Lower leg skin (tissue), 4 donors: ENCODE results near the gene ARHGAP29. TPM values are rescaled to one million over a fixed set of nuclear protein-coding genes. Genes with fewer than 3 reads are reported as not detected.

Experiments used
- DNase-seq, 2 donors: peaks; one replicate each; pipeline ENCODE4 v3.0.0-alpha.2; 2019; ENCODE audit warnings: low spot score in 2 of 2
- H3K4me3 ChIP-seq: fragments of 200-600 bp; sonication (generic); 2 replicates; pipeline ENCODE4 v1.5.1; 2017; ENCODE audit warnings: mild to moderate bottlenecking, low read depth; ENCODE audit not compliant: poor library complexity, severe bottlenecking
- CTCF ChIP-seq, 3 donors: fragments of 450-650 bp; IDR thresholded peaks; one replicate each; pipeline ENCODE4 v1.5.1; 2016; ENCODE audit warnings: antibody characterized with exemption in 3 of 3, mild to moderate bottlenecking in 3 of 3, moderate library complexity in 2 of 3
- POLR2A ChIP-seq, 2 donors: fragments of 450-650 bp; IDR thresholded peaks; one replicate each; pipeline ENCODE4 v1.6.1; 2016 to 2017; ENCODE audit warnings: antibody characterized with exemption in 2 of 2, mild to moderate bottlenecking in 1 of 2, moderate library complexity in 1 of 2
- WGBS, 2 donors: methylation state at CpG; one replicate each; pipeline ENCODE4 v1.1.5; 2018; 5-methylcytosine and 5-hydroxymethylcytosine counted together
- intact Hi-C: fragments of 100-400 bp; cut with DNase I; formaldehyde crosslinking; loops from one replicate; pipeline ENCODE4 v1.15.0; 2023; ENCODE audit warnings: low total_unique reads
- total RNA-seq, 4 donors: library from RNA; depleted of rRNA; stranded (reverse); fragments of >200 nt; gene quantifications; one replicate each; pipeline ENCODE4 v1.1.0, GENCODE V29; 2016

ARHGAP29 gene
- total RNA-seq, 4 donors from 2014 or later, result 30.1 to 49.5 (median 33.9) TPM

GRCh38 chr1:94236630-94237290 lies 624 bp downstream of the ARHGAP29 start:
- intact Hi-C loops, result loop anchor here (5.0 kb wide), 1 partner anchor 101 kb away; no protein-coding TSS in a partner anchor
- WGBS, 2 donors, result 1% methylated on average over 37 to 39 of the region's 39 CpGs
- no peak for TF ChIP-seq CTCF (IDR thresholded peaks at IDR 0.05)
- no peak for TF ChIP-seq POLR2A (IDR thresholded peaks at IDR 0.05)
- peak overlapping the region; percentile 74 for H3K4me3 ChIP-seq
- DNase-seq, result no peak

GRCh38 chr1:94236013-94236491 lies 1.3 kb downstream of the ARHGAP29 start:
- WGBS, 2 donors, result 2% methylated on average over 6 of the region's 6 CpGs
- DNase-seq, result no peak
- TF ChIP-seq POLR2A (IDR thresholded peaks at IDR 0.05), result no peak
- no peak for TF ChIP-seq CTCF (IDR thresholded peaks at IDR 0.05)
- intact Hi-C loops, result loop anchor here (5.0 kb wide), 1 partner anchor 101 kb away; no protein-coding TSS in a partner anchor
- H3K4me3 ChIP-seq, result no peak overlapping the region

- H3K4me3 ChIP-seq, result no peak overlapping the region
- WGBS, 2 donors, result 11 to 31% methylated on average over 9 of the region's 9 CpGs
- TF ChIP-seq POLR2A (IDR thresholded peaks at IDR 0.05) (no peak), CTCF (IDR thresholded peaks at IDR 0.05) (no peak)
- intact Hi-C loops, result loop anchor here (5.0 kb wide), 1 partner anchor 102 kb away; no protein-coding TSS in a partner anchor
- no peak for DNase-seq
Observed at GRCh38 chr1:94235189-94236012, 2.0 kb downstream of the ARHGAP29 start.

GRCh38 chr1:94234615-94235014 lies 2.8 kb downstream of the ARHGAP29 start:
- no peak for TF ChIP-seq CTCF (IDR thresholded peaks at IDR 0.05)
- no peak for TF ChIP-seq POLR2A (IDR thresholded peaks at IDR 0.05)
- no peak overlapping the region for H3K4me3 ChIP-seq
- WGBS, 2 donors, result 38 to 57% methylated on average over 1 of the region's 1 CpG

GRCh38 chr1:94231746-94232145 lies 5.6 kb downstream of the ARHGAP29 start:
- H3K4me3 ChIP-seq, result no peak overlapping the region
- WGBS, 2 donors, result 78 to 81% methylated on average over 1 of the region's 1 CpG
- intact Hi-C loops, result no loop called here
- no peak for DNase-seq
- no peak for TF ChIP-seq POLR2A (IDR thresholded peaks at IDR 0.05)

More at GRCh38 chr1:94234615-94235014, 2.8 kb downstream of the ARHGAP29 start:
- no peak for DNase-seq
- intact Hi-C loops, result loop anchor here (5.0 kb wide), 1 partner anchor 103 kb away; no protein-coding TSS in a partner anchor

GRCh38 chr1:94230920-94231319 lies 6.5 kb downstream of the ARHGAP29 start:
- no peak overlapping the region for H3K4me3 ChIP-seq
- 73 to 92% methylated on average over 1 of the region's 1 CpG for WGBS, 2 donors
- TF ChIP-seq POLR2A (IDR thresholded peaks at IDR 0.05), result no peak
- TF ChIP-seq CTCF (IDR thresholded peaks at IDR 0.05), result no peak
- intact Hi-C loops, result no loop called here
- no peak for DNase-seq
